Measurements from ENCODE around the gene NPHP4.
"Not testable (repeated sequence)": the region's sequence is repeated elsewhere in the genome, so short reads cannot be mapped to it uniquely, and the experiment has no call there.

Gene NPHP4

DNA sequence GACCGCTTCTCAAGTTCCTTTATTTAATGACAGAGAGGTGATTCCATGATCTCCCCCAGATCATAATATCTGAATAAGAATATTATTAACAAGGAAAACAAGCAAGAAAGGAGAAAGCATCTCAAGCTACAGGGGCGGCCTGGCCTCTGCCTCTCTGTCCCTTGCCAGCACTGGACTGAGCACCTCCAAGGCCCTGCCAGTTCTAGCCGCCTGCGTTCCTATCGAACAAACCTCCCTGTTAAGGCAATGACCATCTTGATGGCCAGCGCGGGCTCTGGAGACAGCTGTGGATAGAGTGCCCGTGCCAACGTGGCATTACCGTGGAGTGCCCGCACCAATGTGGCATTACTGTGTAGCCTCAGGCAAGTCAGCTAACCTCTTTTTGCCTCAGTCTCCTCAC lies 84.8 kb downstream of the NPHP4 start:
- no peak for DNase-seq

DNA sequence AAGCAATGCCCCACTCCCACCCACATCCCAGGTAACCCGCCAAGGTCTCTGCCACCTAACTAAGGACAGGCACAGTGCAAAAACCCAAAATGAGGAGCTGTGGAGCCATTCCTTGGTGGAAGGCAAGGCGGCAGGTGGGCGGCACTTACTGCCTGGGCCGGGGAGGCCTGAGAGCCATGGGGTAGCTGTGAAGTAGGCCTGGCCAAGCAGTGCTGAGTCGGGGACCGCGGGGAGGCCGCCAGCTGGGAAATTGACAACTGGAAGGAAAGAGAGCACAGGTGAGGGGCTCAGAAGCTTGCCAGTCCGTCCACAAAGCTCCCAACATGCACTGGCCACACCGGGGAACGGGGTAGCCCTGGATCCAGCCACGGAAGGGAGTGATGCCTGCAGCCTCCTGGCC lies 85.3 kb downstream of the NPHP4 start:
- no peak for DNase-seq

DNA sequence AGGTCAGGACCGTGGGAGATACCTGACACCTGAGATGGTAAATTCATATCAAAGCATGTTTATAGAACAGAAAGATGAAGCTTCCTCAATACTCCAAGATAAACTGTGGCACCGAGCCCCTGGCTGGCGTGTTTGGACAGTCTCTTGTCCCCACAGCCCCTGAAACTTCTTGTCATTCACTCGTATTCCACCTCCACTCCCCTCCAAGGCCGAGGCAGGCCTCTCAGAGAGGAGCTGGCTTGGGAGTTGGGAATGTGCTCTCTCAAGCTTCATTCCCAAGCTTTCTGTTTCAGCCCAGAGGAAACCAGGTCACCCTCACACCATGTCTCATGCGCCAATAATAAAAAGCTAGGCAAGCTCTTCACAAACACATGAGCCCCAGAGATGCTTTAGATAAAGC lies 86.1 kb downstream of the NPHP4 start:
- DNase-seq, result no peak

GRCh38 chr1:5905436-5905835 lies 86.8 kb downstream of the NPHP4 start:
- no peak for DNase-seq

DNA sequence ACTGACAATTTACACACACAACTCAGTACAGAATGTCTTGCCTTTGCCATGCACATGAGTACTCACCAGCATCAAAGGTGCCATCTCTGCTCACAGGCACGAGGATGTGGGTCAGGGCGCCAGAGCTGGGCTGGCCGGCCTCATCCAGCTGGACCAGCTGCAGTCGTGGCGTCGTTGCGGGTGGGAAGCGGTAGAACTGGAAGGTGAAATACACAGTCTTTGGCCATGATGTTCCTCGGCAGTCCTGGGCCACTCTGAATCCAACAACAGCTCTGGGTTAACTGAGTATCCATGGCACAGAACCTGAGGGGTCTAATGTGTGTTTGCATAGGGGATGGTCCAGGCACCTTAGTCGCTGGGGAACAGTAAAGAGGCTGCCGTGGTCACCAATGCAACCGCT lies 87.7 kb downstream of the NPHP4 start:
- no peak for DNase-seq

GRCh38 chr1:5903680-5904079 lies 88.5 kb downstream of the NPHP4 start:
- no peak for DNase-seq

DNA sequence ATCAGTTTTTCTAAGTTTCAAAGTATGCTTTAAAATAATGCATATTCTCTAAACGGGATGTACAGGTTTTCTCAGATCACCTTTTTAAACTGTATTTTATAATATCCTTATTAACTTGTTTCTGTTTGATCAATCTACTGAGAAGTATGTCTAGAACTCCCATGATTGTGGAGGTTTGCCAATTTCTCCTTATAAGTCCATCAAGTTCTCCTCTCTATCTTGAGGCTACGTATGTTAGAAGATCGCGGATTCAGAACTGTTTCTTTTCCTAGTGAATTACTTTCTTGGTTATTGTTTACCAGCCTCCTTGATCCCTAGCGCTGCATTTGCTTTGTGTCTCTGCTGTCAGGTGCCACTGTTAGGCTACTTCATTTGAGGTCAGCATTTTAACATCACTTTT lies 89.2 kb downstream of the NPHP4 start:
- DNase-seq, result no peak

- no peak for DNase-seq
Observed at GRCh38 chr1:5901841-5902240, 90.4 kb downstream of the NPHP4 start.

GRCh38 chr1:5901150-5901549 lies 91.1 kb downstream of the NPHP4 start:
- DNase-seq, result no peak

DNA sequence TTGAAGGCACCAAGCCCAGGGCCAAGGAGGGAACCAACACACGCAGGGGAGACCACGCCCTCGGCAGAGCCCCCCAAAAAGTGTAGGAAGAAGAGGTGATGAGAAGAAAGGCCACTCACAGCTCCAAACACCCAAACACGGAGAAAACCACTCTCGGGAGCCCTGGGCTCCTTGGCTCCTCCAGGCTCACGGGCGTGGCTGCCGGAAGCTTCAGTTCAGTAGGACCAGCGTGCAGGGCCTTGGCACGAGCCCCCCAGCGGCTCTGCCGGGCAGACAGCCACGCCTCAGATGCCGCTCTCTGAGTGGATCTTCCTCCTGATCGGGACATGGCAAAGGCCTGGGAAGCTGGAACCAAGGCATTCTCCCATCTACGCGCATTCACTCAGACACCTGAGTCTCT lies 94.0 kb downstream of the NPHP4 start:
- no peak for DNase-seq

- no peak for DNase-seq
Observed at GRCh38 chr1:5896706-5897660, 95.2 kb downstream of the NPHP4 start.

- DNase-seq, result no peak
Observed at GRCh38 chr1:5895446-5896406, 96.5 kb downstream of the NPHP4 start.

GRCh38 chr1:5893699-5894278 lies 98.4 kb downstream of the NPHP4 start:
- DNase-seq, result not testable (repeated sequence)

DNA sequence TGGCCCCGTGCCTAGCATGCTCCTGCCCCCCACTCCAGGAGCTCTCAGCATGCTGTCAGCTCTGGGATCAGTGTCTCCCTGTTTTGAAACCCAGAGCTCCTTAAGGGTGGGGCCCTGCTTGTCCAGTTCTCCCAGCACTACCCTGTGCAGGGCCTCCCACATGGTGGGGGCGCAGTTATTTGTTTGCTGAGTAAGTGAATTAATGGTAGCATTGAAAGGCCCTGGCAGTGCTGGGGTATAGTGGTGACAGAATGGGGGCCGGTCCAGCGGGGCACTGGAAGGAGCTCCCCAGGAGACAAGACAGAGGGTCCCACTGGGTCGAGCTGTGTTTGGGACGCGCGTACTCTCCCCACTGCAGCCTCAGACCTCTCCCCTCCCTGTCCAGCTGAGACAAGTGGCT lies 99.9 kb downstream of the NPHP4 start:
- DNase-seq, result no peak

DNA sequence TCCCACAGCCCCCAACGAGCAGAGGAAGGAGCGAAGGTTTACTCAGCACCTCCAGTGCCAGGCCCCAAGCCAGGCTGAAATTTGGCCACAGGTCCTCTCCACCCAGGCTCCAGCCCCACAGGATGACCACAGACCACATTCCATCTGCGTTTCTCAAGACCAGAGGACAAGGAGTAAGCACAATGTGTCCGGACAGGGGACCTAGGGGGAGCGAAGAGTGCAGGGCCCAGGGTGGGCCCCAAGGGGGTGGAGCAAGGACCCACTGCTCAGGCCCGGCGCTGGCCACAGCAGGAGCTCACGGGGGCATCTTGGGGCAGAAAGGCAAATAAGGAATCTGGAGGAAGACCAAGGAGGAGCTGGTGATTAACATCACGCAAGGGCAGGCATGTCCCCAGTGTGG lies 100.5 kb downstream of the NPHP4 start:
- no peak for DNase-seq

- DNase-seq, result no peak
Observed at GRCh38 chr1:5891137-5891536, 101.1 kb downstream of the NPHP4 start.

- no peak for DNase-seq
Observed at GRCh38 chr1:5890346-5891106, 101.7 kb downstream of the NPHP4 start.

- DNase-seq, result no peak
Observed at GRCh38 chr1:5889901-5890300, 102.3 kb downstream of the NPHP4 start.

GRCh38 chr1:5889462-5889861 lies 102.8 kb downstream of the NPHP4 start:
- no peak for DNase-seq

GRCh38 chr1:5888606-5889211 lies 103.5 kb downstream of the NPHP4 start:
- no peak for DNase-seq

- no peak for DNase-seq
Observed at GRCh38 chr1:5887971-5888361, 104.3 kb downstream of the NPHP4 start.

DNA sequence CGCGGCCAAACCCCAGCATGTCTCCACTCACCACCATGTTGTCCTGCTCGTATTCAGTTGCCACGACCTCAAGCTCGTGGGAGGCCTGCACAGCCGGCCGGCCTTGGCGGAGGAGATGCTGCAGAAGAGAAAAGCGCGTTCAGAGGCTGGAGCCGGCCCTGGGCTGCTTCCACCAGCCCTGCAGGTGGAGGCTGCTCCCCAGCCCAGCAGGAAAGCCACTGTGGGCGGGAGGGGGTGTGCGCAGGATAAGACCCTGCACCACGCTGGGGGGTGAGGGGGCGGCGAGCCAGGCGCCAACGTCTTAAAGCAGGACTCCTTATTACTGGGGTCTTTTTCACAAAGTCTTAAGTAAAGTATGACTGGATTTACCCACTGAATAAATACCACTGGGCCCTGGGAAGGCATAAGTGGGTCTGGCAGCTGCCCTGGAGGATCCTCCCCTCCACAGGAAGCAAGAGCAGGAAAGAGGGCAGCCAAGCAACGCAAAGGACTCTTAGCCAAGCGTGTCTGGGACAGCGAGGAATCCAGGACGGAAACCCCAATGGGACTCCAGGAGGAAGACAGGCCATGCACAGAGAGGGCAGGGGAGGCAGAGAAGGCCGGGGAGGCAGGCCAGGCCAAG lies 104.8 kb downstream of the NPHP4 start:
- DNase-seq, result no peak
